Measurements from ENCODE around the gene PLEKHA4.

DNA sequence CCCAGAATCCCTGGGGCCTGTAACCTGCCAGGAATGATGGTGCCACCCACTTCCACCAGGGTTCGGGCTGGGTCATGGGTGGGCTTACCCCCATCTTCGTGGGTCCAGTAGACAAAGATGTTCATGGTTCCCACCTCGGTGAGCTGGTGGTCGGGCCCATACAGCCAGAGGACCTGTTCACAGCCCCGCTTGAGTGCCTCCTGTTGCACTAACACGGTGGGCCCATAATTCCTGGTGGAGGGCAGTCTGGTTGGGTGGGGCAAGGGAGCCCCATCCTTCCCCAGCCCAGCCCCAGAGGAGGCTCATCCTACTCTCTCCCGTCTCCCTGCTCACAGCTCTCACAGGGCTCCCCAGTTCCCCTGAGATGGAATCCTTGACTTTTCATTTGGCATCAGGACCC lies 71.3 kb downstream of the PLEKHA4 start:
- TF ChIP-seq CREB1 (CRISPR knock-in tag; IDR thresholded peaks at IDR 0.05; ENCODE audit: low read depth) (no peak), POLR2AphosphoS5 (IDR thresholded peaks at IDR 0.05; ENCODE audit: low read depth) (no peak), EZH2 (IDR thresholded peaks at IDR 0.05; ENCODE audit: low read depth, unreplicated experiment) (no peak), JUNB (IDR thresholded peaks at IDR 0.05; ENCODE audit: unreplicated experiment) (no peak), EZH2phosphoT487 (IDR thresholded peaks at IDR 0.05; ENCODE audit: unreplicated experiment) (no peak), STAT1 (IDR thresholded peaks at IDR 0.05; ENCODE audit: unreplicated experiment) (no peak), ZNF114 (CRISPR knock-in tag; IDR thresholded peaks at IDR 0.05) (no peak), NANOG (IDR thresholded peaks at IDR 0.05; ENCODE audit: borderline replicate concordance) (no peak)
- TF ChIP-seq, protein P1, sequence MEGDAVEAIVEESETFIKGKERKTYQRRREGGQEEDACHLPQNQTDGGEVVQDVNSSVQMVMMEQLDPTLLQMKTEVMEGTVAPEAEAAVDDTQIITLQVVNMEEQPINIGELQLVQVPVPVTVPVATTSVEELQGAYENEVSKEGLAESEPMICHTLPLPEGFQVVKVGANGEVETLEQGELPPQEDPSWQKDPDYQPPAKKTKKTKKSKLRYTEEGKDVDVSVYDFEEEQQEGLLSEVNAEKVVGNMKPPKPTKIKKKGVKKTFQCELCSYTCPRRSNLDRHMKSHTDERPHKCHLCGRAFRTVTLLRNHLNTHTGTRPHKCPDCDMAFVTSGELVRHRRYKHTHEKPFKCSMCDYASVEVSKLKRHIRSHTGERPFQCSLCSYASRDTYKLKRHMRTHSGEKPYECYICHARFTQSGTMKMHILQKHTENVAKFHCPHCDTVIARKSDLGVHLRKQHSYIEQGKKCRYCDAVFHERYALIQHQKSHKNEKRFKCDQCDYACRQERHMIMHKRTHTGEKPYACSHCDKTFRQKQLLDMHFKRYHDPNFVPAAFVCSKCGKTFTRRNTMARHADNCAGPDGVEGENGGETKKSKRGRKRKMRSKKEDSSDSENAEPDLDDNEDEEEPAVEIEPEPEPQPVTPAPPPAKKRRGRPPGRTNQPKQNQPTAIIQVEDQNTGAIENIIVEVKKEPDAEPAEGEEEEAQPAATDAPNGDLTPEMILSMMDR (conservative IDR thresholded peaks at IDR 0.05; ENCODE audit: low read depth in 2 of 2) = no peak
- TF ChIP-seq, protein P2, sequence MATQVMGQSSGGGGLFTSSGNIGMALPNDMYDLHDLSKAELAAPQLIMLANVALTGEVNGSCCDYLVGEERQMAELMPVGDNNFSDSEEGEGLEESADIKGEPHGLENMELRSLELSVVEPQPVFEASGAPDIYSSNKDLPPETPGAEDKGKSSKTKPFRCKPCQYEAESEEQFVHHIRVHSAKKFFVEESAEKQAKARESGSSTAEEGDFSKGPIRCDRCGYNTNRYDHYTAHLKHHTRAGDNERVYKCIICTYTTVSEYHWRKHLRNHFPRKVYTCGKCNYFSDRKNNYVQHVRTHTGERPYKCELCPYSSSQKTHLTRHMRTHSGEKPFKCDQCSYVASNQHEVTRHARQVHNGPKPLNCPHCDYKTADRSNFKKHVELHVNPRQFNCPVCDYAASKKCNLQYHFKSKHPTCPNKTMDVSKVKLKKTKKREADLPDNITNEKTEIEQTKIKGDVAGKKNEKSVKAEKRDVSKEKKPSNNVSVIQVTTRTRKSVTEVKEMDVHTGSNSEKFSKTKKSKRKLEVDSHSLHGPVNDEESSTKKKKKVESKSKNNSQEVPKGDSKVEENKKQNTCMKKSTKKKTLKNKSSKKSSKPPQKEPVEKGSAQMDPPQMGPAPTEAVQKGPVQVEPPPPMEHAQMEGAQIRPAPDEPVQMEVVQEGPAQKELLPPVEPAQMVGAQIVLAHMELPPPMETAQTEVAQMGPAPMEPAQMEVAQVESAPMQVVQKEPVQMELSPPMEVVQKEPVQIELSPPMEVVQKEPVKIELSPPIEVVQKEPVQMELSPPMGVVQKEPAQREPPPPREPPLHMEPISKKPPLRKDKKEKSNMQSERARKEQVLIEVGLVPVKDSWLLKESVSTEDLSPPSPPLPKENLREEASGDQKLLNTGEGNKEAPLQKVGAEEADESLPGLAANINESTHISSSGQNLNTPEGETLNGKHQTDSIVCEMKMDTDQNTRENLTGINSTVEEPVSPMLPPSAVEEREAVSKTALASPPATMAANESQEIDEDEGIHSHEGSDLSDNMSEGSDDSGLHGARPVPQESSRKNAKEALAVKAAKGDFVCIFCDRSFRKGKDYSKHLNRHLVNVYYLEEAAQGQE (IDR thresholded peaks at IDR 0.05; ENCODE audit: unreplicated experiment) = no peak
